ENCODE data around the gene ECHDC3.

ECHDC3 gene

DNA sequence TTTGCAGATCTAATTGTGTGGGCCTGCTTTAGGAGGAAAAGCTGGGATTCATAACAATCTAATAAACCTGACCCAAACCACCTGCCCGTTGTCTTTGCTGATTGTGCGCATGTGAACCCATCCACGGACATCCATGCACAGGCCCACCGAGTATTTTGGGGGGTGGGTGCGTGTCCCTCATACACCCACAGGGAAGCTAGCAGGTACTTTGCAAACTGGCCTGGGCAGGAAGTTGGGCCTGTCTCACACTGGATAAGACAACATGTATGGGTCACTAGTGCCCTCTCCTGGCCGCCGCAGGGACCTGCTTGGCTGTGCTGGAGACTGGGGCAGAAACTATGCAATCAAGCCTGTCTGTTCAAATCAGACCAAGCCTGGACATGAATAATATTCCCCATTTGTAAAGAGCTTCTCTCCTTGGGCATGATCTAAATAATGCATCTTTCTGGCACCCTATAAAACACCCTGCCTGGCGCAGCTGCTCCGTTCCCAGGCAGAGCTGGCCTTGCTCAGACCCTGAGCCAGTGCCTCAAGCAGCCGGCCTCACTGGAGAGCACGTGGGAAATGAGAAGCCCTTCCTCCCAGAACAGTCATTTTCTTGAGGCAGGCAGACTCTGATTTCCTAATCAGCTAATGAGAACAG is 15.8 kb downstream of the ECHDC3 start:
- Histone ChIP-seq H3K4me1 (ENCODE audit: control insufficient read depth, insufficient read depth, low read length) (peaks cover 10% of the 10 kb centered on the region), H3K9ac (ENCODE audit: low read length) (no peak overlapping the region), H3K36me3 (ENCODE audit: control insufficient read depth, insufficient read depth, low read length) (no peaks in the 10 kb centered on the region), H3K27me3 (ENCODE audit: control insufficient read depth, insufficient read depth, low read length) (no peaks in the 10 kb centered on the region), H3K9me3 (ENCODE audit: control insufficient read depth, low read length) (no peaks in the 10 kb centered on the region), H3K4me3 (ENCODE audit: low read length) (no peak overlapping the region)

DNA sequence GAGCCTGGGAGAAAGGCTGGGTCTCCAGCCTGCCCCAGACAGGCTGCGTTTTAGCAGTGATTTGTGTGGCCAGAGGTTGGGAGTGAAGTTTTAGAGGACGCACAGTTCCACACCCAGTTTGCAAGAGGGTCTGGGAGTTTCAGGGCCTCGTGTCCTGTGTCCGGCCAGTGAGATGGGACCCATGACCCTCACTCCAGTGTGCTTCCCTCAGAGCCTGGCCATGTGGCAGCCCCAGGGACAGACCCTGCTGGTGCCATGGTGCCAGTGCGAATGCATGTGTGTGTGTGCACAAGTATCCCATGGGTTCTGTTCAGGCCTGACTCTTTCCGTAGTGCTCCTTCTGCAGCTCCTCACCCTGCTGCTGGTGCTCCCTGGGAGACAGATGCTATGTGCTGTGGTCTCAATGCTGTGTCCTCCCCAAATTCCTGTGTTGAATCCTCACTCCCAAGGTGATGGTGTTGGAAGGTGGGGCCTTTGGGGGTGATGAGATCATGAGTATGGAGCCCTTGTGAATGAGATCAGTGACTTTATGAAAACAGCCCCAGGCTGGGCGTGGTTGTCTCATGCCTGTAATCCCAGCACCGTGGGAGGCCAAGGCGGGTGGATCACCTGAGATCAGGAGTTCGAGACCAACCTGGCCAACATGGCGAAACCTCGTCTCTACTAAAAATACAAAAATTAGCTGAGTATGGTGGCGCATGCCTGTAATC is 16.5 kb downstream of the ECHDC3 start:
- Histone ChIP-seq H3K36me3 (ENCODE audit: control insufficient read depth, insufficient read depth, low read length) (no peaks in the 10 kb centered on the region), H3K4me1 (ENCODE audit: control insufficient read depth, insufficient read depth, low read length) (peaks cover 10% of the 10 kb centered on the region), H3K4me3 (ENCODE audit: low read length) (no peak overlapping the region), H3K9me3 (ENCODE audit: control insufficient read depth, low read length) (no peaks in the 10 kb centered on the region), H3K27me3 (ENCODE audit: control insufficient read depth, insufficient read depth, low read length) (no peaks in the 10 kb centered on the region), H3K9ac (ENCODE audit: low read length) (no peak overlapping the region)

DNA sequence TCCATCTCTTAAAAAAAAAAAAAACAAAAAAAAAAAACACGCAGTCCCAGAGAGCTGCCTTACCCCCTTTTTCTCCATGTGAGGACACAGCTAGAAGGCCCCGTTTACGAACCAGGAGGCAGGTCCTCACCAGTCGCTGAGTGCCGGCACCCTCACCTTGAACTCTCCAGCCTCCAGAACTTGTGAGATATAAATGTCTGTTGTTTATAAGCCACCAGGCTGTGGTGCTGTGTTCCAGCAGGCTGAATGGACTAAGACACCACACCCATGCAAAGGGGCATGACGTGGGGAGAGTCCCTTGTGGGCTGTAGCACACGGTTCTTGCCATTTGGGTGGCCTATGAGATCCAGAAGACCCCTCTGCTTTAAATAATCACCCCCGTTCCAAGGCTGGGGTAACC is 17.2 kb downstream of the ECHDC3 start:
- Histone ChIP-seq H3K9me3 (ENCODE audit: control insufficient read depth, low read length) (no peaks in the 10 kb centered on the region), H3K9ac (ENCODE audit: low read length) (no peak overlapping the region), H3K36me3 (ENCODE audit: control insufficient read depth, insufficient read depth, low read length) (no peaks in the 10 kb centered on the region), H3K27me3 (ENCODE audit: control insufficient read depth, insufficient read depth, low read length) (no peaks in the 10 kb centered on the region), H3K4me1 (ENCODE audit: control insufficient read depth, insufficient read depth, low read length) (peaks cover 10% of the 10 kb centered on the region), H3K4me3 (ENCODE audit: low read length) (no peak overlapping the region)

DNA sequence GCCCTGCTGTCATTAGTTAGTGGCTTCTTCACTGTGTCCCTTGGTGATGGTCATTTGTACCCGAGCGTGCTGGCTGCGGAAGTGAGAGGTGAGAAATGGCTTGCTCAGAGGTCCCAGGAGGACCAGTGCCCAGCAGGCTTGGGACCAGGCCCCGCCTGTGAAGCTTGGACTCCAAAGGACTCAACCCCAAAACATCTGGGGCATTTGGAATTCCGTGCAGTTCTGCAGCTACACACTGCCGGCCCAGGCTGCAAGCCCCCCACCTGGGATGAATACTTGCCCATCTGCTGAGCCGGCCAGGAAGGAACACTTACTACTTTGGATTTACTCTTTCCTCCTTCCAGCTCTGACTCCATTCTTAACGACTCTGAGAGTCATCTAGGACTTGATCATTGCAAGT is 18.0 kb downstream of the ECHDC3 start:
- H3K36me3 ChIP-seq (ENCODE audit: control insufficient read depth, insufficient read depth, low read length): no peaks in the 10 kb centered on the region
- peaks cover 10% of the 10 kb centered on the region for H3K4me1 ChIP-seq (ENCODE audit: control insufficient read depth, insufficient read depth, low read length)
- H3K27me3 ChIP-seq (ENCODE audit: control insufficient read depth, insufficient read depth, low read length): no peaks in the 10 kb centered on the region
- H3K9me3 ChIP-seq (ENCODE audit: control insufficient read depth, low read length): no peaks in the 10 kb centered on the region
- H3K4me3 ChIP-seq (ENCODE audit: low read length): no peak overlapping the region
- H3K9ac ChIP-seq (ENCODE audit: low read length): no peak overlapping the region

GRCh38 chr10:11760861-11761260 is 18.7 kb downstream of the ECHDC3 start:
- Histone ChIP-seq H3K4me3 (ENCODE audit: low read length) (no peak overlapping the region), H3K9me3 (ENCODE audit: control insufficient read depth, low read length) (no peaks in the 10 kb centered on the region), H3K4me1 (ENCODE audit: control insufficient read depth, insufficient read depth, low read length) (peaks cover 10% of the 10 kb centered on the region), H3K9ac (ENCODE audit: low read length) (no peak overlapping the region), H3K27me3 (ENCODE audit: control insufficient read depth, insufficient read depth, low read length) (no peaks in the 10 kb centered on the region), H3K36me3 (ENCODE audit: control insufficient read depth, insufficient read depth, low read length) (no peaks in the 10 kb centered on the region)

DNA sequence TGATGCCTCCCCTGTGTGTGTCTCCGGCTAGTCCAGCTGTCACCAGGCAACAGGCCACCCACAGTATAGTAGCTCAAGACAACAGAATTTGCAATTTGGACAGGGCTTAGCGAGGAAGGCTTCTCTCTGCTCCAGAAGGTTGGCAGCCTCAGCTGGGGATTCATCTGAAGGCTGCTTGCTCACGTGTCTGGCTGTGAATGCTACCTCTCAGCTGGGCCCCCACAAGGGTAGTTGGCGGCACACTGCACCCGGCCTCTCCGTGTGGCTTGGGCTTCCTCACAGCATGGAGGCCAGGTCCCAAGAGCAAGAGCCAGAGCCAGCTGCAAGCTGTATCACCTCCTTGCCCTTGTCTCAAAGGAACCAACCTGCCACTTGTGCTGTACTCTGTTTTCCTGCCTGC is 19.2 kb downstream of the ECHDC3 start:
- Histone ChIP-seq H3K4me3 (ENCODE audit: low read length) (no peak overlapping the region), H3K9ac (ENCODE audit: low read length) (no peak overlapping the region), H3K4me1 (ENCODE audit: control insufficient read depth, insufficient read depth, low read length) (peaks cover 10% of the 10 kb centered on the region), H3K27me3 (ENCODE audit: control insufficient read depth, insufficient read depth, low read length) (no peaks in the 10 kb centered on the region), H3K36me3 (ENCODE audit: control insufficient read depth, insufficient read depth, low read length) (no peaks in the 10 kb centered on the region), H3K9me3 (ENCODE audit: control insufficient read depth, low read length) (no peaks in the 10 kb centered on the region)

DNA sequence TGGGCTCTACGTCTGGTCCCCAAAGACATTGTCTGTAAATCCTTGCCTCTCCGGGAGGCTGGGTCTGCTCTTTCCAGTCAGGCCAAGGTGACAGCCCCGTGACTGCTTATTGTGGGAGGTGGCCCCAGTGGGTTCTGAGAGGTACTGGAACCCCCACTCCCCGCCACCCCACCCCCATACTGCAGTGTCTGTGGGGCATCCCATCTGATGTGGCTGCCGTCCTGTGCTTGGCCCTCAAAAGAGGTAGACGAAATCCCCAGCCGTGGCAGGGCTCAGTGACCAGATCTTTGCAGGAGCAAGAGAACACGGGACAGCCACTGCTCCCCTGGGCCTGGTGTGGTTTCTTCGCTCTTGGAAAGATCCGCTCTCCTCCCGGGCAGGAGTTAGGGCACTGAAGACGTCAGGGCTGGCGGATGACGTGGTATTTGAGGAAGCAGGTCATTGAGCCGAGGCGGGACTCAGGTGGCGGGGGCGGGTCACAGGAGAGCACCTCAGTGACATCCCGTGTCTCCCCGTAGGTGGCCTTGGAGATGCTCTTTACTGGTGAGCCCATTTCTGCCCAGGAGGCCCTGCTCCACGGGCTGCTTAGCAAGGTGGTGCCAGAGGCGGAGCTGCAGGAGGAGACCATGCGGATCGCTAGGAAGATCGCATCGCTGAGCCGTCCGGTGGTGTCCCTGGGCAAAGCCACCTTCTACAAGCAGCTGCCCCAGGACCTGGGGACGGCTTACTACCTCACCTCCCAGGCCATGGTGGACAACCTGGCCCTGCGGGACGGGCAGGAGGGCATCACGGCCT is 20.7 kb downstream of the ECHDC3 start:
- Histone ChIP-seq H3K36me3 (ENCODE audit: control insufficient read depth, insufficient read depth, low read length) (no peaks in the 10 kb centered on the region), H3K4me3 (ENCODE audit: low read length) (no peak overlapping the region), H3K4me1 (ENCODE audit: control insufficient read depth, insufficient read depth, low read length) (peaks cover 3% of the 10 kb centered on the region), H3K9me3 (ENCODE audit: control insufficient read depth, low read length) (no peaks in the 10 kb centered on the region), H3K9ac (ENCODE audit: low read length) (no peak overlapping the region), H3K27me3 (ENCODE audit: control insufficient read depth, insufficient read depth, low read length) (no peaks in the 10 kb centered on the region)

GRCh38 chr10:11763501-11763861 is 21.3 kb downstream of the ECHDC3 start:
- Histone ChIP-seq H3K4me3 (ENCODE audit: low read length) (no peak overlapping the region), H3K9ac (ENCODE audit: low read length) (no peak overlapping the region), H3K4me1 (ENCODE audit: control insufficient read depth, insufficient read depth, low read length) (no peaks in the 10 kb centered on the region), H3K27me3 (ENCODE audit: control insufficient read depth, insufficient read depth, low read length) (no peaks in the 10 kb centered on the region), H3K36me3 (ENCODE audit: control insufficient read depth, insufficient read depth, low read length) (no peaks in the 10 kb centered on the region), H3K9me3 (ENCODE audit: control insufficient read depth, low read length) (no peaks in the 10 kb centered on the region)

DNA sequence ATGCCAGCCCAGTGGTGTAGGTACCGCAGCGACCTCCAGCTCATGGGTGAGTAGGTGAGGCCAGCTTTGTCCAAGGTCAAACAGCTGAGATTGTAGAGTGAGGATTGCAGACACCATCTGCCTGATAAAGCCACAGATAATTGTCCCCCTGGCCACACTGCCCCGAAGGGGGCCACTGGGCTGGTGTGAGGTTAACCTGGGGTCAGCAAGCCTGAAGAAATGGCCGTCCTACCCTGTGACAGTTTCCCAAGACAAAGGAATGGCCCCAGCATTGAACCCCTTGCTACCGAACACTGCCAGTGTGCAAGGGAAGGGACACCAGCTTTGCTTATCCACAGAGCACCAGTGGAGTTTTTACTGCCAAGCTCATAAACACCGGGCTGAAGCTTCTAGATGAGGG is 23.0 kb downstream of the ECHDC3 start:
- Histone ChIP-seq H3K27me3 (ENCODE audit: control insufficient read depth, insufficient read depth, low read length) (no peaks in the 10 kb centered on the region), H3K4me3 (ENCODE audit: low read length) (no peak overlapping the region), H3K4me1 (ENCODE audit: control insufficient read depth, insufficient read depth, low read length) (no peaks in the 10 kb centered on the region), H3K9me3 (ENCODE audit: control insufficient read depth, low read length) (no peaks in the 10 kb centered on the region), H3K36me3 (ENCODE audit: control insufficient read depth, insufficient read depth, low read length) (no peaks in the 10 kb centered on the region), H3K9ac (ENCODE audit: low read length) (no peak overlapping the region)

GRCh38 chr10:11772575-11773288 is 30.6 kb downstream of the ECHDC3 start:
- Histone ChIP-seq H3K9me3 (ENCODE audit: control insufficient read depth, low read length) (no peaks in the 10 kb centered on the region), H3K9ac (ENCODE audit: low read length) (no peak overlapping the region), H3K27me3 (ENCODE audit: control insufficient read depth, insufficient read depth, low read length) (no peaks in the 10 kb centered on the region), H3K36me3 (ENCODE audit: control insufficient read depth, insufficient read depth, low read length) (no peaks in the 10 kb centered on the region), H3K4me3 (ENCODE audit: low read length) (no peak overlapping the region), H3K4me1 (ENCODE audit: control insufficient read depth, insufficient read depth, low read length) (no peaks in the 10 kb centered on the region)

DNA sequence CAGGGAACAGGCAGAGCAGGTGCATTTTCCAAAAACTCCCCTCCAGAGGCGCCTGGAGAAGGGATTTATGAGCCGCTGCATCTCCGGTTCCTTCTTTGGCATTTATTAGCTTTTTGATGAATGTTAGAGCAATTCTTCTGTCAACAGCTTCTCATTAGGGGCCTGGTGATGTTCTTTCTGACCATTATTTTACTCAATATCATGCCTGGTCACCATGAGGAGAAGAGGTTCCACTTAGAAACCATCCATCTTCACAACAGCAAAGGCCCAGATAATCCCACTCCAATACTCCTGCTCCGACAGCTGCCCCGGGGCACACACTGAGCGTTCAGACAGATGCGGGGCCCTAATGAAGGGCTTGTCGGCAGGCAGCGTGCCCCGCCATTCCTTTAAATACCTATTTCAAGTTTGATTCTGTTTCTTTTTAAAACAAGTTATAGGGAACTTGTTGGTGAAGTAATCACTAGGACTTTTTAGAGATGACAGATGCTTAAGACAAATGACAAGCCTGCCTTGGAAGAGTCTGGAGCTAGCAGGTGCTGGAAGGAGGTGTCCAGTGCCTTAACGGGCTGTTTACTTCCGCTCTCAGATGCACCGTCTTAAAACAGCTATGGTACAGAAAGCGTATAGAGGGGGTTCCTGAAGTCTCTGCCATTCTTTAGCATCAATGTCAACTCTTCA is 31.7 kb downstream of the ECHDC3 start:
- no peaks in the 10 kb centered on the region for H3K9me3 ChIP-seq (ENCODE audit: control insufficient read depth, low read length)
- H3K4me3 ChIP-seq (ENCODE audit: low read length): no peak overlapping the region
- H3K4me1 ChIP-seq (ENCODE audit: control insufficient read depth, insufficient read depth, low read length): no peaks in the 10 kb centered on the region
- H3K27me3 ChIP-seq (ENCODE audit: control insufficient read depth, insufficient read depth, low read length): no peaks in the 10 kb centered on the region
- H3K9ac ChIP-seq (ENCODE audit: low read length): no peak overlapping the region
- no peaks in the 10 kb centered on the region for H3K36me3 ChIP-seq (ENCODE audit: control insufficient read depth, insufficient read depth, low read length)

Data from mucosa of stomach (tissue), 1 donor.